NCI-H2171 (cell line): ENCODE data around the gene CCR7.

ENCODE experiments used
- DNase-seq: peaks from one replicate; lab custom pipeline; 2025; lab: John Stamatoyannopoulos, UW

Gene CCR7

DNA sequence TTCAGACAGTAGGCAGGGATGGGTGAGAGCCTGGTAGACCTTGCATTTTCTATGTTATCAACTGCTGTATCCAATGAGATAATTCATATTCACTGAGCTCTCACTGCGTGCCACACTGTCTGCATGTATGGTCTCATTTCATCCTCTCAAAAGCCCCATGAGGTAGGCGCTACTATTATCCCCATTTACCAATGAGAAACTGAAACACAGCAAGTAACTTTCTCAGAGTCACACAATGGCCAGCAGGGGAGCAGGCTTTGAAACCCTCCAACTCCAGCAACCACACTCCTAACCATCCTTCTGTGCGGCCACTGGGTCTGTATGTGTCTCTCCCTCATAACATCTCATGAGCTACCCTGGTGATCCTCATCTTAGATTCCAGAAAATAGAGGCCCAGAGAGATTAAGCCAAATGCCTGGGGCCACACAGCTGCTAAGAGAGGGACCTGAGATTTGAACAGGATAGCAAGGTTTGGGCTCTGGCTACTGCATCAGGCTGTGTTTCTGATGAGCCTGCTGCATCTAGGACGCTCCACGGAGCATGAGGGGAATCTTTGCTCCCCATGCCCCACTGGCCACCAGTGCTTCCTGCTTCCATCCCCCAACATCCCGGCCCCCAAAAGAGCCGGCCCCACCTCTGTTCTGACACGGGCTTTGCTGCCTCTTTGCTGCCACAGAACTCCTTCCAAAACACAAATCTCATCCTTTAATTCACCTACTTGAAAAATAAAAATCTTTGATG lies 3.2 kb downstream of the CCR7 start:
- DNase-seq, result no peak

- no peak for DNase-seq
These were observed 3.9 kb downstream of the CCR7 start for GRCh38 chr17:40561294-40561870.

- DNase-seq, result no peak
These were observed 4.5 kb downstream of the CCR7 start for GRCh38 chr17:40560592-40561293.

DNA sequence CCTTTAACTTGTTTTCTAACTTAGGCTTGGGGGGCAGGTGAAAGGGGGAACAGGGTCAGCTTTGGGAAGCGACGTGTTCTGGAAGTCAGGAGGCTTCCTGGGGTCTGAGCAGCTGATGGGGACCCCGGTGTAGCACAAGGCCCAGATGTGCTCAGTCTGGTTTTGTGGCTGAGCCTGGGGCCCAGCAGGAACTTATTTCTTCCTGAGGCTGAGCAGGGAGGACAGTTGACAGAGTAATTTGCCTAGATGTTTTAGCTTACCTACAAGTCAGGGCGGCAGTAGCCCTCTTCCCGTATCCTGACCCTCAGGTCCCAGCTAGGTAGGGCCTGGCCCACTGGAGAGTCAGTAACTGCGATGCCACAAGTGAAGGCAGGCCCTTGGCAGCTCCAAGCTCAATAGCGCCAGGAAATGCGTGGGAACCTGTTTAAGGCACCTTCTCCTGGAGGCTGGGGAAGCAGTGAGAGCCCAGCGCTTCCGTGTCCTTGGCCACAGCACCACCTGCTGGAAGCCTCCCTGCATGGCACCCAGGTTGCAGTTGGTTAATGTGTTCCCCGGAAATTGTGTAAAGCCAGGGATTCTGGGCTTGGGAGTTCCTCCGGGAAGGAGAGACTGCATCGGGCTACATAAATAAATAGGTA lies 5.2 kb downstream of the CCR7 start:
- peak; percentile 80 for DNase-seq

DNA sequence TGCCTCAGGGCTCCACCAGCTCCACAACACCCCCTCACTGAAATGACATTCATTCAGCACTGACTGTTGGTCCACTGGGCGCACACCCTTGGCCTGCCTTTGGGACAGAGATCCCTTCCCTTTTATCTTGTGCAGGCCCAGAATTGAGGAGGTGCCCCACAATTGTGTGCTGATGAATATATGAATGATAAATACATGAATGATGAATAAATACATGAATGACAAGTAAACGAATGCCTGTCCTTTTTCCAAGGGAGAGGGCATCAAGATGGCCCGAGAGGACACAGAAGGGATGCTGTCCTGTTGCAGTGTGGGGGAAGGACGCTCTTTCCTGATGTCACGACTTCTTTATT lies 5.7 kb downstream of the CCR7 start:
- no peak for DNase-seq

- no peak for DNase-seq
These were observed 6.2 kb downstream of the CCR7 start for GRCh38 chr17:40558890-40559563.

- no peak for DNase-seq
These were observed 6.9 kb downstream of the CCR7 start for GRCh38 chr17:40558300-40558889.

DNA sequence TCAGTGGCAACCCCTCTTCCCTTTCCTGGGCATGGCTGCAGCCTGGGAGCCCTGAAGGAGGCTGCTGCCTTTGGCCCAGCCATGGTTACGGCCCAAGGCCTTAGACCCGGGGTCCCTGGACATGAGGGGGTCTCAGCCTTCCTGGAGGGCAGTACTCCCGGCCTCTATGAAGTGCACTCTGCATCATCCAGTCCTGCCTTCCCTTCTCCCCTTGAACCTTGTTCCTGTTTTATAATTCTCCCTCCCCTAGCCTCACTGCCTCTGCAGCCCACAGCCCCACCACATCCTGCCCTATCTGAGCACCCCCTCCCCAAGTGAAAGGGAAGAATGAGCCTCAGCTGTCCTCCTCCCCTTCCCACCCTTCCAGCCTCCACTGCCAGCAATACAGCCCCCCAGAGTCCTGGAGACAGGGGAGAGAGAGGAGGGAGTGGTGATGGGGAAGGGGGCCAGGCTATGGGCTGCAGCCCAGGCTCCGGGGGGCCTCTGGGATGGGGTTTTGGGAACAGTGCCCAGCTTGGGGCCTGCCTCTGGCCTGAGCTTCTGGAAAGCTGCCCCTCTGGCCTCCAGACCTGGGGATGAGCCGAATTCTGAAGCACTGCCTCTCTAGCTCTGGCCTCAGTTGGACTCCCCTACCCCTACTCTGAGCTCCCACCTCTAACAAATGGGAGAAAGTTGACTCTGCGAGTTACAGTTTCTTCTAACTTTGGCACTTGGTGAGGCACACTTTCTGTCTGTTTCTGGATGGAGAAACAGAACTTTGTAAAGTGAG lies 7.6 kb downstream of the CCR7 start:
- DNase-seq, result no peak

DNA sequence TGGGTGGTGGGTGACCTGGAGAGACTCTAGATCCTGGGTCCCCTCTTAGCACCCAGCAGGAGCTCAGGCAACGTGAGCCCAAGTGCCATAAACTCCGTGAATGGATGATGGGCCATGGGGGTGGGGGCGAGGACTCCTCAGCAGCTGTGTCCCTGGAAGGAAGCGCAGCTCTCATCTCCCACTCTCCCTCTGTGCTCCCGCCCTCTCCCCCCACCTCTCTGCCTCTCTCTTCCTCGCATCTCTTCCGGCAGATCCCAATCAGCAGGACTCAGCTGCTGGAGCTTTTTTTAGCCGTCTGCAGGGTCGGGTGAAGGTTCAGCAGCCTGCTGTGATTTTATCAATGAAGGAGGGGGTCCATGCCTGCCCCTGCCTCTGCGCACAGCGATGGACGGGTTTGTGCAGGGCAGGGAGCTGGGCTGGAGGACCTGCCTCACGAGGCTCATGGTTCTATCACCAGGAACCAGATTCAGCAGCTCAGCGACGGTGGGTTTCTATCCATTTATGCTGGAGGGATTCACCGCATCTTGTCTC lies 8.3 kb downstream of the CCR7 start:
- DNase-seq, result no peak

DNA sequence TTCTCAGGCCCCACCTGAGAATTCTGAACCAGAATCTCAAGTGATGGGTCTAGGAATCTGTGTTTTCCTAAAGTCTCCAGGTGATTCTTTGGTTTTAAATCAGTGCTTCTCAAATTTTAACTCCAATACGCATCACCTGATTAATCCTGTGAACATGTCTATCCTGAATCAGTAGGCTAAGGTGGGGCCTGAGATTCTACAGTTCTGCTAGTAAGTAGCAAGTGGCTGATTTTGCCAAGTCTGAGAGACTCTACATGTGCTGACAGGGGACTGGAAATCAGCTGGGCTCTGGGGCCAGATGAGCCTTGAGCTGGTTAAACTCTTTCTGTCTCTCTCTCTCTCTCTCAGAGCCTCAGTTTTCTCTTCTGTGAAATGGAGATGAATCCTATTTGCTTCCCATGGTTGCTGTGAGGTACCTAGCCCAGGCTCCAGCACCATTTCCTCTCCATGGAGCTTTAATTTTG lies 9.0 kb downstream of the CCR7 start:
- DNase-seq, result no peak

DNA sequence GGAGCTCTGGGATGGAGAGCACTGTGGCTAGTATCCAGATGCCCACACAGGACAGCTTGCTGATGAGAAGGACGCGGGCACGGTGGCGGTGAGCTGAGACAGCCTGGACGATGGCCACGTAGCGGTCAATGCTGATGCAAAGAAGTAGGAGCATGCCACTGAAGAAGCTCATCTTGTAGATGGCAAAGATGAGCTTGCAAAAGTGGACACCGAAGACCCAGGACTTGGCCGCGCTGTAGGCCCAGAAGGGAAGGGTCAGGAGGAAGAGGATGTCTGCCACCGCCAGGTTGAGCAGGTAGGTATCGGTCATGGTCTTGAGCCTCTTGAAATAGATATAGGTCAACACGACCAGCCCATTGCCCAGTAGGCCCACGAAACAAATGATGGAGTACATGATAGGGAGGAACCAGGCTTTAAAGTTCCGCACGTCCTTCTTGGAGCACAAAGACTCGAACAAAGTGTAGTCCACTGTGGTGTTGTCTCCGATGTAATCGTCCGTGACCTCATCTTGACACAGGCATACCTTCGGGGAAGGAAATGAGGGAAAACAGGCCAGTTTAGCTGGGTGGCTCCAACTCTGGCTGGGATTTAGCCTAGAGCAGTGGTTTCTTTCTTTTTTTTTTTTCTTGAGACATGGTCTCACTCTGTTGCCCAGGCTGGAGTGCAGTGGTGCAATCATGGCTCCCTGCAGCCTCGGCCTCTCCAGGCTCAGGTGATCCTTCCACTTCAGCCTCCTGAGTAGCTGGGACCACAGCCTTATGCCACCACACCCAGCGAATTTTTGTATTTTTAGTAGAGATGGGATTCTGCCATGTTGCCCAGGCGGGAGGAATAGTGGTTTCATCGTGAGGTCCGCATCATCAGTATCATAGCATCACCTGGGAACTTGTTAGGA lies 9.7 kb downstream of the CCR7 start:
- DNase-seq, result no peak

DNA sequence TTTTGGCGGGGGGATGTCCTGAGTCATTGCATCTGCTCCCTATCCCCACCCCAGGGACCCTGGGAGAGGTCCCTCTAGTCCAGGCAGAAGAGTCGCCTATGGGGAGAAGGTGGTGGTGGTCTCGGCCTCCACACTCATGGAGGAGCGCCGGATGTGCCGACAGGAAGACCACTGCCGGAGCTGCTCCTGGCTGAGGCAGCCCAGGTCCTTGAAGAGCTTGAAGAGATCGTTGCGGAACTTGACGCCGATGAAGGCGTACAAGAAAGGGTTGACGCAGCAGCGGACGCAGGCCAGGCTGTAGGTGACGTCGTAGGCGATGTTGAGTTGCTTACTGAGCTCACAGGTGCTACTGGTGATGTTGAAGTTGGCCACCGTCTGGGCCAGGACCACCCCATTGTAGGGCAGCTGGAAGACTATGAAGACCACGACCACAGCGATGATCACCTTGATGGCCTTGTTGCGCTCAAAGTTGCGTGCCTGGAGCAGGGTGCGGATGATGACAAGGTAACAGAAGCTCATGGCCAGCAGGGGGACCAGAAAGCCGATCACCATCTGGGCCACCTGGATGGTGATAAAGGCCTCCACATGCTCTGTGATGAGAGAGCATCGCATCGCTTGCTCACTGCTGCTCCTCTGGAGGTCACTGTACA lies 10.5 kb downstream of the CCR7 start:
- DNase-seq, result no peak

GRCh38 chr17:40553694-40554534 lies 11.4 kb downstream of the CCR7 start:
- no peak for DNase-seq

GRCh38 chr17:40552806-40553693 lies 12.2 kb downstream of the CCR7 start:
- no peak for DNase-seq

- peak; percentile 19 for DNase-seq
These were observed 13.1 kb downstream of the CCR7 start for GRCh38 chr17:40551879-40552768.
